Neural progenitor cell (in vitro differentiated cells): Measurements from ENCODE around the gene ASPN.

ENCODE experiments used
- EZH2phosphoT487 ChIP-seq: fragments of 200-600 bp; sonication (generic); IDR thresholded peaks from 2 replicates; pipeline ENCODE4 v1.6.1; 2017; ENCODE audit warnings: antibody characterized with exemption
- TF ChIP-seq, protein P1 (sequence below): fragments of 200-600 bp; sonication (generic); IDR thresholded peaks from 2 replicates; pipeline ENCODE4 v1.5.1; 2017; ENCODE audit warnings: antibody characterized with exemption, mild to moderate bottlenecking

DNA sequence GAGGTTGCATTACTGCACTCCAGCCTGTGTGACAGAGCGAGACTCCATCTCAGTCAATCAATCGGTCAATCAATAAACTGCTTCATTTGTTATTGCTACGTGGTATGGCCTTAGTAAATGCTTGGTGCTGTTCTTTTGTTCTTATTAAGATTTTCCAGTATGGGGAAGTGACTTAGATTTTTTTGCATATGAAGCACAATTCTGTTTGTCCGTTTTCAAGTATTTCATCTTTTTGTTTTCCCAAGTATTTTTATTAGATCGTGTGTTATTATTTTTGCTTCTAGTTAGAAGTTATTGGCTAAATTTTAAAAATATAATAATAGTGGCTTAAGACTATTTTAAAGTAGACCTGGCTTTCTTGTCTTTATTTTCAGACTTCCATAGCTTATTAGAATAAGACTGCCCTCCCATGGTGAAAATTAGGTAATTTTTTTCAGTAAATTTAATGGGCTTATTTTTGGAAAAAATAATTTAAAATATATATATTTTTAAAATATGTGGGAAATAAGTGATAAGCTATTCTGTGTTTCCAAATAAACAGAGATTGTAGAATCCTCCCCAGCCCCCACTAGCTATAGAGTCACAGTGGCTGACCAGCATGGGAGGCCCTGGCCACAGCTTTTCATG, 43.3 kb downstream of the ASPN start:
- TF ChIP-seq EZH2phosphoT487: no peak
- TF ChIP-seq, protein P1, sequence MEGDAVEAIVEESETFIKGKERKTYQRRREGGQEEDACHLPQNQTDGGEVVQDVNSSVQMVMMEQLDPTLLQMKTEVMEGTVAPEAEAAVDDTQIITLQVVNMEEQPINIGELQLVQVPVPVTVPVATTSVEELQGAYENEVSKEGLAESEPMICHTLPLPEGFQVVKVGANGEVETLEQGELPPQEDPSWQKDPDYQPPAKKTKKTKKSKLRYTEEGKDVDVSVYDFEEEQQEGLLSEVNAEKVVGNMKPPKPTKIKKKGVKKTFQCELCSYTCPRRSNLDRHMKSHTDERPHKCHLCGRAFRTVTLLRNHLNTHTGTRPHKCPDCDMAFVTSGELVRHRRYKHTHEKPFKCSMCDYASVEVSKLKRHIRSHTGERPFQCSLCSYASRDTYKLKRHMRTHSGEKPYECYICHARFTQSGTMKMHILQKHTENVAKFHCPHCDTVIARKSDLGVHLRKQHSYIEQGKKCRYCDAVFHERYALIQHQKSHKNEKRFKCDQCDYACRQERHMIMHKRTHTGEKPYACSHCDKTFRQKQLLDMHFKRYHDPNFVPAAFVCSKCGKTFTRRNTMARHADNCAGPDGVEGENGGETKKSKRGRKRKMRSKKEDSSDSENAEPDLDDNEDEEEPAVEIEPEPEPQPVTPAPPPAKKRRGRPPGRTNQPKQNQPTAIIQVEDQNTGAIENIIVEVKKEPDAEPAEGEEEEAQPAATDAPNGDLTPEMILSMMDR: peak; percentile 25
